WERI-Rb-1 (cell line): ENCODE results near the gene EGFR.

Experiments
- DNase-seq: peaks from one replicate; pipeline ENCODE4 v3.0.0-alpha.2; 2020
- H3K27ac ChIP-seq: fragments of 250-450 bp; sonication (Bioruptor Pico); 2 replicates; pipeline ENCODE4 v1.5.1; 2020; ENCODE audit warnings: mild to moderate bottlenecking, moderate library complexity
- H3K27me3 ChIP-seq: fragments of 250-450 bp; sonication (Bioruptor Pico); 2 replicates; pipeline ENCODE4 v1.5.1; 2021; ENCODE audit warnings: mild to moderate bottlenecking, low read depth, moderate library complexity; ENCODE audit not compliant: insufficient read depth, severe bottlenecking
- H3K36me3 ChIP-seq: fragments of 250-450 bp; sonication (Bioruptor Pico); 2 replicates; pipeline ENCODE4 v1.5.1; 2020; ENCODE audit warnings: mild to moderate bottlenecking, moderate library complexity
- H3K4me3 ChIP-seq: 2 replicates; pipeline ENCODE4 v1.5.1; 2011; ENCODE audit warnings: low read depth, mild to moderate bottlenecking, control low read depth, low read length
- H3K9me3 ChIP-seq: fragments of 250-450 bp; sonication (Bioruptor Pico); 2 replicates; pipeline ENCODE4 v1.5.1; 2021; ENCODE audit warnings: mild to moderate bottlenecking, moderate library complexity; ENCODE audit not compliant: severe bottlenecking
- CTCF ChIP-seq: IDR thresholded peaks from 2 replicates; pipeline ENCODE4 v1.5.1; 2011; ENCODE audit warnings: low read depth, mild to moderate bottlenecking, control low read depth, inconsistent platforms, low read length

The EGFR gene

GRCh38 chr7:55134359-55134725, 115.5 kb downstream of the EGFR start:
- TF ChIP-seq CTCF: no peak
- Histone ChIP-seq H3K4me3 (no peak overlapping the region), H3K27me3 (no peaks in the 10 kb centered on the region), H3K36me3 (no peaks in the 10 kb centered on the region), H3K27ac (no peak overlapping the region), H3K9me3 (no peaks in the 10 kb centered on the region)
- DNase-seq: no peak

GRCh38 chr7:55134786-55135185, 116.0 kb downstream of the EGFR start:
- Histone ChIP-seq H3K27ac (no peak overlapping the region), H3K4me3 (no peak overlapping the region)
- TF ChIP-seq CTCF: no peak

GRCh38 chr7:55135462-55135861, 116.6 kb downstream of the EGFR start:
- DNase-seq: no peak
- H3K27ac ChIP-seq: no peak overlapping the region
- no peak for TF ChIP-seq CTCF
- H3K9me3 ChIP-seq: no peaks in the 10 kb centered on the region
- no peaks in the 10 kb centered on the region for H3K36me3 ChIP-seq
- H3K4me3 ChIP-seq: no peak overlapping the region
- H3K27me3 ChIP-seq: no peaks in the 10 kb centered on the region

More at GRCh38 chr7:55134786-55135185, 116.0 kb downstream of the EGFR start:
- Histone ChIP-seq H3K9me3 (no peaks in the 10 kb centered on the region), H3K27me3 (no peaks in the 10 kb centered on the region), H3K36me3 (no peaks in the 10 kb centered on the region)
- DNase-seq: no peak

GRCh38 chr7:55138663-55139062, 119.8 kb downstream of the EGFR start:
- no peak for TF ChIP-seq CTCF
- H3K4me3 ChIP-seq: no peak overlapping the region
- no peak overlapping the region for H3K27ac ChIP-seq
- H3K27me3 ChIP-seq: no peaks in the 10 kb centered on the region
- no peaks in the 10 kb centered on the region for H3K9me3 ChIP-seq
- DNase-seq: no peak
- no peaks in the 10 kb centered on the region for H3K36me3 ChIP-seq

- TF ChIP-seq CTCF: no peak
- Histone ChIP-seq H3K9me3 (no peaks in the 10 kb centered on the region), H3K36me3 (no peaks in the 10 kb centered on the region), H3K4me3 (no peak overlapping the region), H3K27me3 (no peaks in the 10 kb centered on the region), H3K27ac (no peak overlapping the region)
- DNase-seq: no peak
Measured at GRCh38 chr7:55140221-55140940, 121.6 kb downstream of the EGFR start.

- Histone ChIP-seq H3K9me3 (no peaks in the 10 kb centered on the region), H3K36me3 (no peaks in the 10 kb centered on the region), H3K4me3 (no peak overlapping the region), H3K27me3 (no peaks in the 10 kb centered on the region), H3K27ac (no peak overlapping the region)
- TF ChIP-seq CTCF: no peak
- no peak for DNase-seq
Measured at GRCh38 chr7:55140941-55141278, 122.1 kb downstream of the EGFR start.
